B cell (primary cell): ENCODE results near the gene SYNE1. TPM values are rescaled to one million over a fixed set of nuclear protein-coding genes. Genes with fewer than 3 reads are reported as not detected.

Source experiments
- ATAC-seq: fragments of 200-7000 bp; cut with Tn5 transposase; one replicate; pipeline ENCODE4 v1.10.0; 2021; ENCODE audit warnings: low read depth, mild to moderate bottlenecking, moderate number of reproducible peaks, moderate library complexity
- CTCF ChIA-PET: fragments of 350-600 bp; sonication (Branson Sonifier 250); formaldehyde crosslinking; loops from one replicate; lab custom pipeline; 2021; ENCODE audit warnings: antibody characterized with exemption, inconsistent platforms; lab: Charles Lee
- POLR2A ChIA-PET: fragments of 350-600 bp; sonication (Branson Sonifier 250); formaldehyde crosslinking; loops from one replicate; lab custom pipeline; 2021; ENCODE audit warnings: antibody characterized with exemption; lab: Charles Lee
- DNase-seq: peaks from one replicate; pipeline ENCODE4 v3.0.0; 2013
- H2AFZ ChIP-seq: 2 replicates; pipeline ENCODE4 v1.6.1; 2012; ENCODE audit warnings: mild to moderate bottlenecking, low read depth, low read length; ENCODE audit not compliant: insufficient read depth, poor library complexity, severe bottlenecking
- H3K27ac ChIP-seq, 2 donors: 1 replicate in 1 of 2; 2 replicates in 1 of 2; pipeline ENCODE4 v1.5.1; 2012 to 2013; ENCODE audit warnings: low read length in 2 of 2, mild to moderate bottlenecking in 2 of 2, moderate library complexity in 1 of 2
- H3K27me3 ChIP-seq, 4 experiments: fragments of 200-600 bp in 1 of 4; sonication (generic) in 1 of 4; replicated peaks in 1 of 4; 1 replicate in 2 of 4; 2 replicates in 2 of 4; pipeline versions ENCODE4 v1.6.1 to v1.7.0; 2013 to 2016; ENCODE audit warnings: low read length in 3 of 4, mild to moderate bottlenecking in 2 of 4, mixed read lengths in 1 of 4, moderate library complexity in 1 of 4; ENCODE audit not compliant: insufficient read depth in 4 of 4, control insufficient read depth in 3 of 4; ENCODE audit errors: control extremely low read depth in 1 of 4
- H3K36me3 ChIP-seq, 2 experiments: replicated peaks in 1 of 2; 1 replicate in 1 of 2; 2 replicates in 1 of 2; pipeline versions ENCODE4 v1.6.1 to v1.7.1; 2013; ENCODE audit warnings: low read length in 1 of 2; ENCODE audit not compliant: insufficient read depth in 2 of 2, control insufficient read depth in 1 of 2; ENCODE audit errors: control extremely low read depth in 1 of 2, extremely low read depth in 1 of 2
- H3K4me1 ChIP-seq, 2 donors: fragments of 200-600 bp in 1 of 2; sonication (generic) in 1 of 2; 1 replicate in 1 of 2; 2 replicates in 1 of 2; pipeline versions ENCODE4 v1.5.1 to v1.6.1; 2013 to 2017; ENCODE audit warnings: low read length in 2 of 2; ENCODE audit not compliant: control insufficient read depth in 2 of 2, insufficient read depth in 2 of 2
- H3K4me2 ChIP-seq: replicated peaks from 2 replicates; pipeline ENCODE3; 2012; ENCODE audit warnings: mild to moderate bottlenecking, low read depth, low read length; ENCODE audit not compliant: poor library complexity, severe bottlenecking
- H3K4me3 ChIP-seq, 5 experiments: fragments of 200-600 bp in 1 of 5; sonication (generic) in 1 of 5; 1 replicate in 3 of 5; 2 replicates in 2 of 5; pipeline versions ENCODE4 v1.5.1 to v1.7.0; 2011 to 2016; ENCODE audit warnings: low read length in 4 of 5, mild to moderate bottlenecking in 4 of 5, low read depth in 2 of 5, control low read depth in 1 of 5, moderate library complexity in 1 of 5; ENCODE audit not compliant: insufficient read depth in 1 of 5; ENCODE audit errors: control extremely low read depth in 1 of 5, extremely low read depth in 1 of 5
- H3K79me2 ChIP-seq: fragments of 200-600 bp; sonication (generic); one replicate; pipeline ENCODE4 v1.6.0; 2016; ENCODE audit warnings: low read length; ENCODE audit not compliant: control insufficient read depth, insufficient read depth
- H3K9ac ChIP-seq: fragments of 200-600 bp; sonication (generic); 2 replicates; pipeline ENCODE4 v1.6.1; 2017; ENCODE audit warnings: mild to moderate bottlenecking, low read length, moderate library complexity
- H3K9me3 ChIP-seq, 3 donors: one replicate each; pipeline versions ENCODE4 v1.6.1 to v1.7.1; 2013; ENCODE audit warnings: low read length in 2 of 3; ENCODE audit not compliant: control insufficient read depth in 2 of 3, insufficient read depth in 1 of 3; ENCODE audit errors: control extremely low read depth in 1 of 3
- H4K20me1 ChIP-seq: 2 replicates; pipeline ENCODE4 v1.6.0; 2012; ENCODE audit warnings: mild to moderate bottlenecking, low read length; ENCODE audit not compliant: insufficient read depth, control insufficient read depth, poor library complexity, severe bottlenecking
- H3K27ac Mint-ChIP-seq: one replicate; pipeline ENCODE4 v1.8.0; 2021; ENCODE audit warnings: mixed read lengths
- H3K27me3 Mint-ChIP-seq: one replicate; pipeline ENCODE4 v1.8.0; 2021; ENCODE audit warnings: mixed read lengths
- H3K4me1 Mint-ChIP-seq: one replicate; pipeline ENCODE4 v1.8.0; 2021; ENCODE audit warnings: mixed read lengths
- H3K4me3 Mint-ChIP-seq: one replicate; pipeline ENCODE4 v1.8.0; 2021; ENCODE audit warnings: mixed read lengths
- H3K9me3 Mint-ChIP-seq: one replicate; pipeline ENCODE4 v1.8.0; 2022; ENCODE audit warnings: mixed read lengths; ENCODE audit not compliant: insufficient read depth
- EZH2 ChIP-seq: IDR thresholded peaks from 2 replicates; pipeline ENCODE4 v1.6.1; 2012; ENCODE audit warnings: borderline replicate concordance, low read depth, mild to moderate bottlenecking, moderate library complexity, low read length; ENCODE audit not compliant: insufficient read depth, poor library complexity, severe bottlenecking
- WGBS: methylation state at CpG from one replicate; pipeline ENCODE4 v1.1.5; 2013; ENCODE audit warnings: missing lambda C conversion rate; ENCODE audit not compliant: insufficient coverage; 5-methylcytosine and 5-hydroxymethylcytosine counted together
- intact Hi-C: fragments of 100-400 bp; cut with micrococcal nuclease; formaldehyde crosslinking; loops from one replicate; pipeline ENCODE4 v1.10.0; 2022
- polyA plus RNA-seq: library from polyadenylated mRNA; depleted of rRNA; stranded (reverse); fragments of >200 nt; gene quantifications from 2 replicates; pipeline ENCODE4 v1.2.3, GENCODE V29; 2012
- total RNA-seq, 2 donors: library from RNA; stranded (reverse); fragments of 120-200 nt in 1 of 2; gene quantifications; 1 replicate in 1 of 2; 2 replicates in 1 of 2; pipeline versions ENCODE4 v1.2.3 to v1.2.4, GENCODE V29; 2013 to 2022
- TF ChIP-seq, protein P1 (sequence below): fragments of 200-600 bp; IDR thresholded peaks from one replicate; pipeline ENCODE4 v1.8.0; 2022; ENCODE audit warnings: antibody characterized with exemption, mild to moderate bottlenecking

Gene SYNE1
- total and polyA plus RNA-seq, 2 donors (not counting 1 experiment from before 2014, with no cell fraction given): 49.2 to 108 TPM

DNA sequence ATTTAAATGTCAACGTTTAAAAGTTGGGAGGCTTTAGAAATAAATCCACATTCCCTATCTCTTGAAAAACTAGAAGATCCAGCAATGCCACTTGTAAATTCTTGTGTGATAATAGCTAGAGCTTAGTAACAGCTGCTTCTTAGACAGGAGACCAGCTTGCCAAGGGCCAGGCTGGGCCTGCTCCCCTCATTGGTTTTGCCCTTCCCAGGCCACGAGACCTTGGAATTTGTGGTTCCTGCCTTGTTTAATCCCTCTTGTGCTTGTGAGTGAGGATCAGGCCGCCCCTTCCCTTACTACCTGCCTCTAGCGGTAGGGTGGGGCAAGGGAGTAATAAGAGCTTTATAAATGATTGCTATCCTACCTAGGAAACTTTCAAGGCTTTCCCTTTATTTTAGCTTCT lies 363.5 kb downstream of the SYNE1 start:
- H3K36me3 ChIP-seq: peaks cover 8 to 44% of the 10 kb centered on the region in 2 experiments
- TF ChIP-seq EZH2: no peak
- TF ChIP-seq, protein P1, sequence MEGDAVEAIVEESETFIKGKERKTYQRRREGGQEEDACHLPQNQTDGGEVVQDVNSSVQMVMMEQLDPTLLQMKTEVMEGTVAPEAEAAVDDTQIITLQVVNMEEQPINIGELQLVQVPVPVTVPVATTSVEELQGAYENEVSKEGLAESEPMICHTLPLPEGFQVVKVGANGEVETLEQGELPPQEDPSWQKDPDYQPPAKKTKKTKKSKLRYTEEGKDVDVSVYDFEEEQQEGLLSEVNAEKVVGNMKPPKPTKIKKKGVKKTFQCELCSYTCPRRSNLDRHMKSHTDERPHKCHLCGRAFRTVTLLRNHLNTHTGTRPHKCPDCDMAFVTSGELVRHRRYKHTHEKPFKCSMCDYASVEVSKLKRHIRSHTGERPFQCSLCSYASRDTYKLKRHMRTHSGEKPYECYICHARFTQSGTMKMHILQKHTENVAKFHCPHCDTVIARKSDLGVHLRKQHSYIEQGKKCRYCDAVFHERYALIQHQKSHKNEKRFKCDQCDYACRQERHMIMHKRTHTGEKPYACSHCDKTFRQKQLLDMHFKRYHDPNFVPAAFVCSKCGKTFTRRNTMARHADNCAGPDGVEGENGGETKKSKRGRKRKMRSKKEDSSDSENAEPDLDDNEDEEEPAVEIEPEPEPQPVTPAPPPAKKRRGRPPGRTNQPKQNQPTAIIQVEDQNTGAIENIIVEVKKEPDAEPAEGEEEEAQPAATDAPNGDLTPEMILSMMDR: no peak
- intact Hi-C loops: no loop called here
- ATAC-seq (no peak), DNase-seq (no peak)
- no peak overlapping the region for H2AFZ ChIP-seq
- no peaks in the 10 kb centered on the region for H3K4me1 Mint-ChIP-seq
- no peak overlapping the region for H3K9ac ChIP-seq
- H3K27me3 Mint-ChIP-seq: no peaks in the 10 kb centered on the region
- ChIA-PET CTCF (no interaction called here), POLR2A (no interaction called here)
- WGBS: 100% methylated on average over 1 of the region's 4 CpGs
- H3K9me3 ChIP-seq: no peaks in the 10 kb centered on the region
- no peaks in the 10 kb centered on the region for H3K79me2 ChIP-seq
- no peak overlapping the region for H3K4me2 ChIP-seq
- no peak overlapping the region for H3K4me3 ChIP-seq
- no peaks in the 10 kb centered on the region for H3K4me1 ChIP-seq
- H3K27me3 ChIP-seq: no peaks in the 10 kb centered on the region
- no peak overlapping the region for H3K27ac ChIP-seq
- no peaks in the 10 kb centered on the region for H3K9me3 Mint-ChIP-seq
- H4K20me1 ChIP-seq: no peaks in the 10 kb centered on the region
- no peak overlapping the region for H3K27ac Mint-ChIP-seq
- H3K4me3 Mint-ChIP-seq: no peak overlapping the region

DNA sequence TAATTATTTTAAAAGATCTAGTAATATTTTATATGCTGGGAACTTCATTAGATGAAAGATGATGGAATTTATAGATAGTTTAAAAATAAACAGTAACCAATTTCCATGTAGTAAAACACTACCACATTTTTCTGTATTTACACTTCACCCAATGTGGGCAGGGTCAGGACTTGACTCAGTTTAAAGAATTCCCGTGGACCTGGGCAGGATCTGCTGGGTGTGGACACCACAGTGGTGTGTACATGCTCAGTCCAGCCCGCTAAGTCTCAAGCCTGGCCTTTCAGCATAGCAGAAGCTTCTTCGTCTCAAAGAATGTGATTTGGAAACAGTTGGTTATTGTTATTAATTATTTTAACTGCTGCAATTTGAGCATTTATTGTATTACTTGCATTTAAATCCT lies 364.2 kb downstream of the SYNE1 start:
- H3K4me3 ChIP-seq: no peak overlapping the region
- DNase-seq (no peak), ATAC-seq (no peak)
- no peak overlapping the region for H2AFZ ChIP-seq
- H3K9ac ChIP-seq: no peak overlapping the region
- peaks cover 6 to 43% of the 10 kb centered on the region in 2 experiments for H3K36me3 ChIP-seq
- no peaks in the 10 kb centered on the region for H4K20me1 ChIP-seq
- Mint-ChIP-seq H3K4me1 (no peaks in the 10 kb centered on the region), H3K27ac (no peak overlapping the region), H3K4me3 (no peak overlapping the region), H3K9me3 (no peaks in the 10 kb centered on the region), H3K27me3 (no peaks in the 10 kb centered on the region)
- H3K27ac ChIP-seq: no peak overlapping the region
- POLR2A ChIA-PET: no interaction called here
- H3K4me2 ChIP-seq: no peak overlapping the region
- no peaks in the 10 kb centered on the region for H3K79me2 ChIP-seq
- CTCF ChIA-PET: no interaction called here
- H3K9me3 ChIP-seq: no peaks in the 10 kb centered on the region
- 95% methylated on average over 2 of the region's 3 CpGs for WGBS
- no peaks in the 10 kb centered on the region for H3K27me3 ChIP-seq
- TF ChIP-seq, protein P1: no peak
- TF ChIP-seq EZH2: no peak
- no peaks in the 10 kb centered on the region for H3K4me1 ChIP-seq
- intact Hi-C loops: no loop called here
